Measurements from ENCODE around the gene ZNF668. TPM values are rescaled to one million over a fixed set of nuclear protein-coding genes. Genes with fewer than 3 reads are reported as not detected.

Gene ZNF668
- polyA plus RNA-seq, 10 donors: 5.8 to 11.0 (median 9.0) TPM

DNA sequence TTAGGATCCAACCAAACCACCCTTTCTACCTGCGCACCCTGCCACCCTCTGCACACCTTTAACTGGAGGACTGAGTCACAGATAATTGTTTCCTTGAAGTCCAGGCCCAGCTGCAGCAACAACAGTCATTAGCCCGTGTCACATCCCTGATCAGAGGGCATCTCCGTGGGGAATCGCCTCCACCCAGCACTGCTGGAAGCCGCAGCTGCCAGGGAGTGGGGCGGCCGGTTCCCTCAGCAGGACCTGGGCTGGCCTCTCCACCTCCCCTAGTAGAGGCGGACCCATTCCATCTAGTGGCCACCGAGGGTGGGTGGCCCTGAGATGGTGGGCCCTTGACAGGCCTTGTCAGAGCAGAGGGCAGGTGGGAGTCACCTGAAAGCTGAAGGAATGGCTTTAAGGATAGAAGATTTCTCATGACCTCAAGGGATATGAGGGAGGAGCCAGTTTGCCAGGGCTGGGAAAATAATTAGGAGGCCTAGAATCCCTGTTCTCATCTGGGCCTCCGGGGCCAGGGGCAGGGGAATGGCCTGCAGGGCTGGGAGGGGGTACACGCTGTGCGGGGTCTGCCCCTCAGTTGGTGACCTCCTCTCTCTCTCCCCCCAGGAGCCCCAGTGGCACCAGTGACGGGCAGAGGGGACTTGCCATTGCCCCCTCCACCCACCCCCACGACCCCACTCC, 8.5 kb upstream of the ZNF668 start:
- no peak for DNase-seq

GRCh38 chr16:31081428-31082351, 7.7 kb upstream of the ZNF668 start:
- no peak for DNase-seq

DNA sequence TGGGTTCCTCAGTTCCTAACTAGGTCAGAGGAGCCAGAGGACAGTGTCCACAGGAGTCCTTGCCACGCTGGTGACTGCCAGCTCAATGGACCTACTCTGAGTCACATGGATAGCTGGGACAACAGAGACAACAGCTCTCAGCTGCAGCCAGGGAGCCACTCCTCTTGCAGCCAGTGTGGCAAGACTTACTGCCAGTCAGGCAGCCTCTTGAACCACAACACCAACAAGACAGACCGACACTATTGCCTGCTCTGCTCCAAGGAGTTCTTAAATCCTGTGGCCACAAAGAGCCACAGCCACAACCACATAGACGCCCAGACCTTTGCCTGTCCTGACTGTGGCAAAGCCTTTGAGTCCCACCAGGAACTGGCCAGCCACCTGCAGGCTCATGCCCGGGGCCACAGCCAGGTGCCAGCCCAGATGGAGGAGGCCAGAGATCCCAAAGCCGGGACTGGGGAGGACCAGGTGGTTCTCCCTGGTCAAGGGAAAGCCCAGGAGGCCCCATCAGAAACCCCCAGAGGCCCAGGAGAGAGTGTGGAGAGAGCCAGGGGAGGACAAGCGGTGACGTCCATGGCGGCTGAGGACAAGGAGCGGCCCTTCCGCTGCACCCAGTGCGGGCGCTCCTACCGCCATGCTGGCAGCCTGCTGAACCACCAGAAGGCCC, 6.8 kb upstream of the ZNF668 start:
- no peak for DNase-seq

DNA sequence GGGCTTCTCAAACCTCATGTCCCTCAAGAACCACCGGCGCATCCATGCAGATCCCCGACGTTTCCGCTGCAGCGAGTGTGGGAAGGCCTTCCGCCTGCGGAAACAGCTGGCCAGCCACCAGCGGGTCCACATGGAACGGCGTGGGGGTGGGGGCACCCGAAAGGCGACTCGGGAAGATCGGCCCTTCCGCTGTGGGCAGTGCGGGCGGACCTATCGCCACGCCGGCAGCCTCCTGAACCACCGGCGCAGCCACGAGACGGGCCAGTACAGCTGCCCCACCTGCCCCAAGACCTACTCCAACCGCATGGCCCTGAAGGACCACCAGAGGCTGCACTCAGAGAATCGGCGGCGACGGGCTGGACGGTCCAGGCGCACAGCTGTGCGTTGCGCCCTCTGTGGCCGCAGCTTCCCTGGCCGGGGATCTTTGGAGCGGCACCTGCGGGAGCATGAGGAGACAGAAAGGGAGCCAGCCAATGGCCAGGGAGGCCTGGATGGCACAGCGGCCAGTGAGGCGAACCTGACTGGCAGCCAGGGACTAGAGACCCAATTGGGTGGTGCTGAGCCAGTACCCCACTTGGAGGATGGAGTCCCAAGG, 6.1 kb upstream of the ZNF668 start:
- DNase-seq: no peak

DNA sequence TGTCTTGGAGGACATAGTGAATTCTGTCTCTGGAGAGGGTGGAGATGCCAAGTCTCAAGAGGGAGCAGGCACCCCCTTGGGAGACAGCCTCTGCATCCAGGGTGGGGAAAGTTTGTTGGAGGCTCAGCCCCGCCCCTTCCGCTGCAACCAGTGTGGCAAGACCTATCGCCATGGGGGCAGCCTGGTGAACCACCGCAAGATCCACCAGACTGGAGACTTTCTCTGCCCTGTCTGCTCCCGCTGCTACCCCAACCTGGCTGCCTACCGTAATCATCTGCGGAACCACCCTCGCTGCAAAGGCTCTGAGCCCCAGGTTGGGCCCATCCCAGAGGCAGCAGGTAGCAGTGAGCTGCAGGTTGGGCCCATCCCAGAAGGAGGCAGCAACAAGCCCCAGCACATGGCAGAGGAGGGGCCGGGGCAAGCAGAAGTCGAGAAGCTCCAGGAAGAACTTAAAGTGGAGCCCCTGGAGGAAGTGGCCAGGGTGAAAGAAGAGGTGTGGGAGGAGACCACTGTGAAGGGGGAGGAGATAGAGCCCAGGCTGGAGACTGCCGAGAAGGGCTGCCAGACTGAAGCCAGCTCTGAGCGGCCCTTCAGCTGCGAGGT, 5.4 kb upstream of the ZNF668 start:
- DNase-seq: no peak

GRCh38 chr16:31078597-31079341, 4.7 kb upstream of the ZNF668 start:
- no peak for DNase-seq

DNA sequence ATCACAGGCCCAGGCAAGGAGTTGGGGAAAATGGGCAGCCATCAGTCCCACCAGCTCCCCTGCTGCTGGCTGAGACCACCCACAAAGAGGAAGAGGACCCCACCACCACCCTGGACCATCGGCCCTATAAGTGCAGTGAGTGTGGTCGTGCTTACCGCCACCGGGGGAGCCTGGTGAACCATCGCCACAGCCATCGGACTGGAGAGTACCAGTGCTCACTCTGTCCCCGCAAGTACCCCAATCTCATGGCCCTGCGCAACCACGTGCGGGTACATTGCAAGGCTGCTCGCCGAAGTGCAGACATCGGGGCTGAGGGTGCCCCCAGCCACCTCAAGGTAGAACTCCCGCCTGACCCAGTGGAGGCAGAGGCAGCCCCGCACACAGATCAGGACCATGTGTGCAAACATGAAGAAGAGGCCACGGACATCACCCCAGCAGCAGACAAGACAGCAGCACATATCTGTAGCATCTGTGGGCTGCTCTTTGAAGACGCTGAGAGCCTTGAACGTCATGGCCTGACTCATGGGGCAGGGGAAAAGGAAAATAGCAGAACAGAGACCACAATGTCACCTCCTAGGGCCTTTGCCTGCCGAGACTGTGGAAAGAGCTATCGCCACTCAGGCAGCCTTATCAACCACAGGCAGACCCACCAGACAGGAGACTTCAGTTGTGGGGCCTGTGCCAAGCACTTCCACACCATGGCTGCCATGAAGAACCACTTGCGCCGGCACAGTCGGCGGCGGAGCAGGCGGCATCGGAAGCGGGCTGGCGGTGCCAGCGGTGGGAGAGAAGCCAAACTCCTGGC, 3.8 kb upstream of the ZNF668 start:
- no peak for DNase-seq

DNA sequence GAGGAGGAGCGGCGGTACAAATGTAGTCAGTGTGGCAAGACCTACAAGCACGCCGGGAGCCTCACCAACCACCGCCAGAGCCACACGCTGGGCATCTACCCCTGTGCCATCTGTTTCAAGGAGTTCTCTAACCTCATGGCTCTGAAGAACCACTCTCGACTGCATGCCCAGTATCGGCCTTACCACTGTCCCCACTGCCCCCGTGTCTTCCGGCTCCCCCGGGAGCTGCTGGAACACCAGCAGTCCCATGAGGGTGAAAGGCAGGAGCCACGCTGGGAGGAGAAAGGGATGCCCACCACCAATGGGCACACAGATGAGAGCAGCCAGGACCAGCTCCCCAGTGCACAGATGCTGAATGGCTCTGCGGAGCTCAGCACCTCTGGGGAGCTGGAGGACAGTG, 3.0 kb upstream of the ZNF668 start:
- no peak for DNase-seq

- DNase-seq: no peak
Observed at GRCh38 chr16:31076319-31076718, 2.3 kb upstream of the ZNF668 start.

DNA sequence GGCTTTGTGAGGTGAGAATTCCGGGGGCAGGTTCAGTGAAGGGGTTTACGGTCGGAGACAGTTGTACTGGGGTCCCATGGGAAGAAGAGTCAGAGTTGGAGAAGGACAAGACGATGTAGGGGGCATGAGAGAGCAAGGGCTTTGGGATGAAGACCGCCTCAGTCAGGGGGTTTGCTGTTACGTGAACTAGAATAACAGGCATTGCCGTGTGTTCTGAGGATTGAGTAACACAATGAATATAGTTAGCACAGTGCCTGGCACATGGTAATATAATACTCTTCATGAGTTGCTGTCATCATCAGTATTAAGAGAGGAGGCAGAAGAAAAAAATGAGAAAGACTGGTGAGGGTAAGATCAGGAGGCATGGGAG, 759 bp upstream of the ZNF668 start:
- DNase-seq: no peak

GRCh38 chr16:31073142-31073969, 684 bp downstream of the ZNF668 start:
- peak; percentile 93 to 99 (median 95) for DNase-seq

GRCh38 chr16:31072540-31073141, 1.4 kb downstream of the ZNF668 start:
- DNase-seq: peak in 2 of 3 donors; percentile 35 to 61

DNA sequence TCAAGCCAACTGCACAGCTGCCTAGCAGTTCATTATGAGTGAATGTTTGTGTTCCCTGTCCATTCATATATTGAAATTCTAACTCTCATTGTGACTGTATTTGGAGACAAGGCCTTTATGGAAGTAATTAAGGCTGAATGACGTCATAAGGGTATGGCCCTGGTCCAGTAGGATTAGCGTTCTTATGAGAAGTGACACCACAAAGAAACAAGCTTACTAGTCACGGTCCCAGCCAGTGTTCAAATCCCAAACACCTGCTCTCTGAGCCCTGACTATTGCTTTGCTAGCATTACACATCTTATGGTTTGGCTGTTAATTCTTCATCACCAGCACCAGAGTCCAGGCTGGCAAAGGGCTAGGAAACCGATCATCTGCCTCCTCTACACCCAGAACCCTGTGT, 2.2 kb downstream of the ZNF668 start:
- DNase-seq: peak; percentile 68 to 84 (median 83)

GRCh38 chr16:31067342-31067741, 6.7 kb downstream of the ZNF668 start:
- no peak for DNase-seq

DNA sequence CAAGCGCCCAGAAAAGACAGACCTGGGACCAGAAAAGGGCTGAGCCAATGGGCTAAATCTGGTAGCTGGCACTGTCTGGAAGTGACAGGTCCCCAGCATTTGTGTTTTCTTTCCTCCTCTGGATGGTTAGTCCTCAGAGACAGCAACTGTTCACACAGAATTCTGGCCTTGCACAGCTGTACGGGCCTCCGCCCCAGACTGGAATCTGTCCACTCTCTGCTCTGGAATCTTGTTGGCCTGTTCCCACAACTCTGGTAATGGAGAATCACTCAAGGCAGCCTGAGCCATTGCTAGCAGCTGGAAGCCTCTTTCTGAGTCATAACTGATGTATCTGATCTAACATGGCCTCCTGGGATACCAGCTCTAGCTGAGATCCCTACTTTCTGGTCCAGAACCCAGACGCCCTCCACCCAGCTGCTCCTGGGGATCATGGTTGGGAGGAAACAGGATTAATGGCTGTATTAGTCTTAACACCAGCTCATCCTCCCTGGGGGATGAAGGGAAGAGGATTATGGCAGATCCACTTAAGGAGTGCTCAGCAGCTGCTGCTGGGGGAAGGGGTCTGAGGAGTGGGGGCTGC, 9.1 kb downstream of the ZNF668 start:
- DNase-seq: peak; percentile 93 to 97 (median 94)

DNA sequence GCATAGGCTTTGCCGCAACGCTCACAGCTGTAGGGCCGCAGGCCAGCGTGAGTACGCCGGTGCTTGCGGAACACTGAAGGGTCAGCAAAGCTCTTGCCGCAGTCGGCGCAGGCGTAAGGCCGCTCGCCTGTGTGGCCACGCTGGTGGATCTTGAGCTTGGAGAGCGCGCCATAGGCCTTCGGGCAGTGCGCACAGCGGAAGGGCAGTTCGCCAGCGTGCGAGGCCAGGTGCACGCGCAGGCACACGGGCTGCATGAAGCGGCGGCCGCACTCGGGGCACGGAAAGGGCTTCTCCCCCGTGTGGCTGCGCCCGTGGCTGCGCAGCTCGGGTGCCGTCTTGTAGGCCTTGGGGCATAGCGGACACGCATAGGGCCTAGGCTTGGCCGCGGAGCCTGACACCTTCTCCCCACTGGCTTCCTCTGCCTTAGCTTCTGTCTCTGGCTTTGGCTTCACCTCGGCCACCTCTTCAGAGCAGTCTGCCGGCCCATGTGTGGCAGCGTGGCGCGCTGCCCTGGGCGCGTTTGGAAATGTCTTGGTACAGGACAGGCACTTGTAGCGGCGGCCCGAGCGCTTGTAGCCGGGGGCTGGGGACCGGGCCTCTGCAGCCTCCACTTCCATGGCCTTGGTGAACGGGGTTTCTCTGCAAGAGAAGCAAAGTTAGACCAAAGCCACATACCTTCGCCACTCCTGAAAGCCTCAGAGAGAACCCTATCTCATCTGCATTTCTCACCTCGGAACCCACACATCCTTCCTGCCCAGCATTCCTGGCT, 10.0 kb downstream of the ZNF668 start:
- no peak for DNase-seq

GRCh38 chr16:31063495-31063842, 10.6 kb downstream of the ZNF668 start:
- DNase-seq: no peak
